Measurements from ENCODE around the gene PREB.

- TF ChIP-seq CTCF (IDR thresholded peaks at IDR 0.05) (no peak), POLR2A (IDR thresholded peaks at IDR 0.05) (no peak)
Observed at GRCh38 chr2:27162151-27163121, 28.0 kb upstream of the PREB start.
